GM18951 (cell line): Measurements from ENCODE around the gene TENT5C.

ENCODE experiments used
- POLR2A ChIP-seq: IDR thresholded peaks from 4 replicates; pipeline ENCODE4 v1.6.1; 2011; ENCODE audit warnings: mild to moderate bottlenecking; ENCODE audit not compliant: insufficient read length, insufficient read depth; ENCODE audit errors: extremely low read depth
- in situ Hi-C: fragments of 300-500 bp; cut with MboI; formaldehyde crosslinking; loops from one replicate; pipeline ENCODE4 v1.12.0; 2022; ENCODE audit warnings: low sequenced_read_pairs, mixed read lengths, inconsistent platforms; ENCODE audit not compliant: unreplicated experiment

Gene TENT5C

DNA sequence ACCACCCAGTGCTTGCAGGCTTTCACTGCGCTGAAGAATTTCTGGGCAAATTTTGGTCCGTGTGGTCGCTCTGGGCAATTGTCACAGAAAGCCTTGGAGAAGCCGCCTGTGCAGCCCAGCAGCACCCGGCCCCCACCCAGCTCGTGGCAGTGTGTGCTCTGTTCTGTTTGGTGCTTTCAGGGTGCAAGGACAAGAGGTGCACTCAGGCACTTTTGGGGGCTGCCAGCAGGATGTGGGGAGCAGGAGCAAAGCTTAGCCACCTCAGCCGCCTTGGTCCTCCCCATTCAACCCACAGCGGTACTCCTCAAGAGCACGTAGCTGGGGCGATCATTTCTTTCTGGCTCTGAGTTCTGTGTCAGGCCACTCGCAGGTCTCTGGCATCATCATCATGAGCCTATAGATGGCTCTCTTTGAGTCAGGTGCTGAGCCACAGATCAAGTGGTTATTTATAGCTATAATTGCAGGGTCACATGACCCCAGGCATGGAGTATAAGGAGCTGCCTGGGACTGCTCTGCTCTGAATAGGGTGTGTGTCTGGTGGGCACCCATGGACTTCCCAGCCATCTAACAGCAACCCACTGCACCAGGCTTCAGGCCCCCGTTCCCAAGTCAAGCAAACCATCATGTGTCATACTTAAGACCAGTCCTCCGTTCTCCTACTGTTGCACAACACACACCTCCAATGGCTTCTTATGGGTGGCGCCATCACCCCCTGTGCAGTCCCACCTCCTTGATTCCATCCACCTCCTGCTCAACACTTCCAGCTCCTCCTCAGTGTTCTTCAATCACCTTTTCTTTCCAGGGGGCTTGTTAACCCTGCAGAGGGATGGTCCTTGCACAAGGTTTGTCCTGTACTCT, 18.1 kb upstream of the TENT5C start:
- in situ Hi-C loops, result no loop called here
- TF ChIP-seq POLR2A, result no peak

- in situ Hi-C loops, result no loop called here
- no peak for TF ChIP-seq POLR2A
Observed at GRCh38 chr1:117589544-117589943, 16.3 kb upstream of the TENT5C start.

- in situ Hi-C loops, result no loop called here
Observed at GRCh38 chr1:117590273-117590925, 15.4 kb upstream of the TENT5C start.

DNA sequence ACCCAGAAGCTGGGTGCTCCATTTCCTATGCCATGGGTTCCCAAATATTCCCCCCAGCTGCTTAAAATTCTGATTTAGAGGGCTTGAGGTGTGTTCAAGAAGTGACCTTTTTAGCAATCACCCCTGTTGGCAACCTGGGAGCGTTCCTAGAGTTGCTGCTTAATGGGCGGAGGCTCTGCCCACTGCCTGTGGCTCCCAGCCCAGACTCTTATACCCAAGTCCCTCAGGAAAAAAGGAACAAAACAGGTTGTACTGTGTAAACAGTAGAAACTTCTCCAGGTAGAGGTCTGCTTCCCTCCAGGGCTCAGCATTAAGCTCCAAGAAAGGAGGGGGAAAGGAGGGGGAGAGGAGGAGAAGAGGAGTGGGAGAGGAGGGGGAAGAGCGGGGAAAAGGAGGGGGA, 14.6 kb upstream of the TENT5C start:
- in situ Hi-C loops, result no loop called here
- TF ChIP-seq POLR2A, result no peak

More at GRCh38 chr1:117590273-117590925, 15.4 kb upstream of the TENT5C start:
- no peak for TF ChIP-seq POLR2A

DNA sequence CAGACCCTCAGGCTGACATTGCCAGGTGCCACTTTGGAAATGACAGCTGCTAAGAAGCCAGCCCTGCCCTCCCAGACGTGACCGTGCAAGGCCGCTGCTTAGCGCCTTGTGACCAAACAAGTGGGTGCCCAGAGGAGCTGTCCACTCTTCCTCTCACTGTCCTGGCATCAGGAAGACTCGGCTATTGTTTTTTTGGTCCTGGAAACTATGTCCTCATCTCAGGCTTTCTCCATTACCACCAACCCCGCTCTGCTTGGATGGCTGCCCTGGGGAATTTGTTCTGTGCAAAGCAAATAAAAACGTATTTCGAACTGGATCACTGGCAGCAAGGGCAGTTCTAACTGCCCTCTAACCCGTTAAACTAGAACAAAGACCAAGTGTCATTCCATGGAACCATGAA, 13.7 kb upstream of the TENT5C start:
- in situ Hi-C loops, result no loop called here

DNA sequence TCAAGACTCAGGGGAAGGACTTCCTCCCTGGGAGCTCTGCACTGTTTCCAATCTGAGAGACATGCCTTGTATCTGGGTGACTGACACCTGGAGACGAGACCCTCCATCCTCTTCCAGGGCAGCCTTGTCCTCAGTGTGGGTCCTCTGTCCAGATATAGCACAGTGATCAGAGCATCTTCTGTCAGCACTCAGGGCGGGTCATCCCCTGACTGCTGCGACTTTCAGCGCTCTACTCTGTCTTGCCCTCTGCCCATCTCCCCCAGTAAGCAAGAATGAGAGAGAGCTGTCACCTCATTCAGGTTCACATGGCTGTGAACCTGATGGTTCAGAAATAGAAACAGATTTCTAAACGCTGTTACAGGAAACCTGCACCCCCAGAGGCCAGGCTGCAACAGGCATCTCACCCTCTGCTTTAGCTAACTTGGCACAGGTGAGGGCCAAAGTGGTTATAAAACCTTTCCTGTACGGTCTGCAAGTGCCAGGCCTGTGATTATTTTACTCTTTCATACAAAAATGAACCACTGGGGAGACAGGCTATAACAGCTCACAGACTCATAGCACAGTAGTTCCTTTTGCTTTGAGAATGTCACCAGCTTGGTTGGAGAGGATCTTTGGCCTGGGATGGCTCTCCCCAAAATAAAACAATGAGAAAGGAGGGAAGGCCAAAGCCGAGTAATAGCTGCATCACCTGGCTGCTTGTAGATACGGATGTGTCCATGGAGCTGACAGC, 11.4 kb upstream of the TENT5C start:
- TF ChIP-seq POLR2A, result no peak
- in situ Hi-C loops, result no loop called here

More for the DNA sequence above, 13.7 kb upstream of the TENT5C start:
- TF ChIP-seq POLR2A, result no peak

- in situ Hi-C loops, result no loop called here
Observed at GRCh38 chr1:117596023-117596720, 9.7 kb upstream of the TENT5C start.

DNA sequence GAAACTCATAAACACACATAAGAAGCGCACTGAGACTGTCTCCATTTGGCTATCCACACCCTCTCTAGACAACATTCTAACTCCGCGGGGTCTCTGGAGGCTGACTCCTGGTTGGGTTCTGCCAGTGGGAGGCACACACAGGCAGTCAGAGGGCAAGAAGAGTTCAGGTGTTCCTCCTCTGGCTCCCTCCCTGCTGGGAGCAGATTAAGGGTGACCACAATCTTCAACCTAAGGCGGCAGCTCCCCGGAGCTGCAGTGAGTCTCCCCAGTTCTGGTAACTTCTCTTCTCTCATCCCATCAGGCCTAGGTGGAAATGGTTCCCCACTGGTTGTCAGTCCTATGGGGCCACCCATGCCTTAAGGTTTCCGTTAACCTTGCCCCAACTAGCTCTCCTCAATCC, 7.4 kb upstream of the TENT5C start:
- no peak for TF ChIP-seq POLR2A
- in situ Hi-C loops, result no loop called here

More at GRCh38 chr1:117596023-117596720, 9.7 kb upstream of the TENT5C start:
- TF ChIP-seq POLR2A, result no peak

- TF ChIP-seq POLR2A, result no peak
- in situ Hi-C loops, result no loop called here
Observed at GRCh38 chr1:117599286-117600221, 6.3 kb upstream of the TENT5C start.

DNA sequence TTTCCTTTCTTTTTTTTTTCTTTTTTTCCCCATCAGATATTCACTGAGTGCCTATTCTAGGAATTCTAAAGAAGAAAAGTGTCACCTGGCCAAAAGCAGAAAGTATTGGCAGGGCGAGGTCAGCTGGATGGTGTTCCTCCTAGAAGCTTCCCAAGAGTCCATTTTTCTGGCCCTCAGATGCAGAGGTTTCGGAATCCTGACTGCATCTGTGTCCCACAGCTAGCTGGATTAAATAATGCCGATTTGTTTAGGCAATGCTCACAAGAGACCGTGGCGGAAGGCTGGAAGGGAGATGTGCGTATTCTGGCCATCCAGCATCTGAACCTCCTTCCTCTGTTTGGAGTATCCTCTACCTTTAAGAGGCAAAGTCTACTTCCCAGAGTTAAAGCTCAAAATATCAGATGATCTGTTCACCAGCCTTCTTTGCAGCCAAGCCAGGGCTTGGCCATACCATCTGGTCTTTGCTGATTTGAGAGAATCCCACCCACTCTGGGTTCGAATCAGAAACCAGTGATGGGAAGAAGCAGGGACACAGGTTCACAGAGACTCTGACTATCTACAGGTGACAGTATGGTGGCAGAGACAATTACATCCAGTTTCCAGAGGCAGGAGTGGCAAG, 5.4 kb upstream of the TENT5C start:
- TF ChIP-seq POLR2A, result no peak
- in situ Hi-C loops, result no loop called here

DNA sequence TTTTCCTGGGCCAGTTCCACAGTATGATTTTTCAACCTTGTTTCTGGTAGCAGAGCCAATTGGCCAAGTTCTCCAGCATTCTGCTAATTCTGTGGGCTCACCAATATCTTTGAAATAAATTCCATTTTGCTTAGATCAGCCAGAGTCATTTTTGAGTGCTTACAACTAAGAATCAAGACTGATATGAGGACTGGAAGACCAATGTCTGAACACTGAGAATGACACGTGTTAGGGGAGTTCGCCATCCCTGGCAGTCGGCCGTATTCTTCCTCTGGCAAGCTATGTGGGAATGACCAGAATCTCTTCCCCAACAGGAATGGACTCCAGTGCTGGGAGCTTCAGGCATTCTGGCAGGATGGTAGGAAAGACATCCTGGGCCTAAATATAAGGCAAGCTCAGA, 4.9 kb upstream of the TENT5C start:
- in situ Hi-C loops, result no loop called here
- no peak for TF ChIP-seq POLR2A

DNA sequence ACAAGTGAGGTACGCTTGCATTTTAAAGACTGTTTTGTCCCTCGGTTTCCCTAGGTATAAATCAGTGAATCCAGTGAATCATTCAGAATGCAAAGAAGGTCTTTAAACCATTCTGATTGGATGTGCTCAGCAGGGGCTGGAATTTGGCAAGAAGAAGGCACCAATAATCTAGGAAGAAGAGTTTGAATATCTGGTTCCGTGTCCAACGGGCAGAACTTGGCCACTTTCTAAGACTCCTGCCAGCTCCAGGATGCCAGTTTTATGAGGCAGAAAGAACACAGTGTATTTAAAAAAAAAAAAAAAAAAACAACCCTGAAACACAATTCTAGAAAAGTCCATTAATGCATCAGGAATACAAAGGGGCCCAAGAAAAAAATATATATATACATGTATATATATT, 3.0 kb upstream of the TENT5C start:
- no peak for TF ChIP-seq POLR2A
- in situ Hi-C loops, result no loop called here
